Psoas muscle (tissue), 8 donors: ENCODE results near the gene MEF2A. TPM values are rescaled to one million over a fixed set of nuclear protein-coding genes. Genes with fewer than 3 reads are reported as not detected.

ENCODE experiments used
- ATAC-seq, 4 donors: fragments of 200-7000 bp; cut with Tn5 transposase; one replicate each; pipeline ENCODE4 v1.9.1; 2020; ENCODE audit warnings: moderate library complexity in 3 of 4, mild to moderate bottlenecking in 2 of 4
- DNase-seq, 2 donors: peaks; one replicate each; pipeline ENCODE4 v3.0.0-alpha.2; 2020
- H3K27ac ChIP-seq: fragments of 200-600 bp; one replicate; pipeline ENCODE4 v1.8.0; 2022
- H3K27me3 ChIP-seq, 3 donors: fragments of 200-600 bp in 1 of 3; one replicate each; pipeline versions ENCODE4 v1.6.1 to v1.8.0; 2013 to 2022; ENCODE audit warnings: low read length in 2 of 3, mild to moderate bottlenecking in 2 of 3, moderate library complexity in 1 of 3; ENCODE audit not compliant: insufficient read depth in 3 of 3
- H3K36me3 ChIP-seq, 2 donors: fragments of 200-600 bp in 1 of 2; one replicate each; pipeline versions ENCODE4 v1.6.1 to v1.8.0; 2013 to 2022; ENCODE audit warnings: low read depth in 1 of 2, mild to moderate bottlenecking in 1 of 2, moderate library complexity in 1 of 2; ENCODE audit not compliant: insufficient read depth in 1 of 2
- H3K4me1 ChIP-seq: fragments of 200-600 bp; one replicate; pipeline ENCODE4 v1.8.0; 2022
- H3K4me3 ChIP-seq: fragments of 200-600 bp; one replicate; pipeline ENCODE4 v1.8.0; 2022; ENCODE audit warnings: mild to moderate bottlenecking
- H3K9me3 ChIP-seq: fragments of 200-600 bp; one replicate; pipeline ENCODE4 v1.8.0; 2022
- WGBS, 3 donors: extraction: QIAGEN DNeasy Blood & Tissue Kit; methylation state at CpG; one replicate each; pipeline versions ENCODE4 v1.1.6 to v1.1.7; 2013; 5-methylcytosine and 5-hydroxymethylcytosine counted together
- intact Hi-C, 2 donors: fragments of 100-400 bp; cut with DNase I; formaldehyde crosslinking; loops; one replicate each; pipeline versions ENCODE4 v1.11.0 to v1.14.2; 2022
- polyA plus RNA-seq, 3 donors: library from polyadenylated mRNA; stranded (reverse); fragments of 200-250 nt; gene quantifications; one replicate each; pipeline ENCODE4 v1.2.3, GENCODE V29; 2013
- total RNA-seq, 4 donors: library from RNA; stranded (reverse); fragmentation: NEBNext Ultra II Directional in 2 of 4; extraction: Animal tissue kit (Norgen Biotek cat#: 25700) in 2 of 4; gene quantifications; one replicate each; pipeline versions ENCODE4 v1.2.1 to v1.2.4, GENCODE V29; 2021 to 2023
- TF ChIP-seq, protein P1 (sequence below): fragments of 200-600 bp; IDR thresholded peaks from one replicate; pipeline ENCODE4 v1.8.0; 2022; ENCODE audit warnings: antibody characterized with exemption
- donor health status: healthy with polysubstance abuse.
- donor health status: DM: no; HTN: no; CAD: no; lungs with moderate emphysema.
- donor health status: Bipolar disorder and iron deficiency.
- donor health status: healthy.
- donor health status: DM: yes; HTN: yes; CAD: no.
- donor health status: DM: no; HTN: no; CAD: no.
- donor health status: DM: no; HTN: no; CAD: no.
- donor health status: DM: yes; HTN: yes; CAD: no.

MEF2A gene
- total and polyA plus RNA-seq, 7 donors = 17.1 to 92.6 (median 63.9) TPM

DNA sequence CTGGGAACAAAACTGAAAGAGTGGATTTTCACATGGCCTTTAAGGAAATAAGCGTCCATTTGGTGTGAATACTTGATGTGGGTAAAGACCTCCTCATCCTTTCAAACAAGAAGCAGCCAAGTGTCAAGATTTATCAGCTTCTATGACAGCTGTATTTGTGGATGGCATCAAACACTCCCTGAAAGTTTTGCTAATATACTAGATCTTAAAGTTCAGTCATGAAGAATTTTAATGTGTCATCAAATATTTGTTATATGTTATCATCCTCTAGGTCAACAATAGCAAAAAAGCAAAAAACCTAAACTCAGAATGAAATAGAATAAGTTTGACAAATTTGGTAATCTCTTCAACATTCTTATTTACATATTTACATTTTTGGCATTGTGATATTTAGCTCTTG lies 196.5 kb downstream of the MEF2A start:
- Histone ChIP-seq H3K4me3 (no peak overlapping the region), H3K27me3 (no peaks in the 10 kb centered on the region), H3K4me1 (no peaks in the 10 kb centered on the region), H3K9me3 (no peaks in the 10 kb centered on the region), H3K36me3 (no peaks in the 10 kb centered on the region), H3K27ac (no peak overlapping the region)
- intact Hi-C loops = no loop called here
- 89 to 100% (median 96%) methylated on average over 1 of the region's 1 CpG for WGBS, 3 donors
- no peak for DNase-seq
- ATAC-seq = no peak
- TF ChIP-seq, protein P1, sequence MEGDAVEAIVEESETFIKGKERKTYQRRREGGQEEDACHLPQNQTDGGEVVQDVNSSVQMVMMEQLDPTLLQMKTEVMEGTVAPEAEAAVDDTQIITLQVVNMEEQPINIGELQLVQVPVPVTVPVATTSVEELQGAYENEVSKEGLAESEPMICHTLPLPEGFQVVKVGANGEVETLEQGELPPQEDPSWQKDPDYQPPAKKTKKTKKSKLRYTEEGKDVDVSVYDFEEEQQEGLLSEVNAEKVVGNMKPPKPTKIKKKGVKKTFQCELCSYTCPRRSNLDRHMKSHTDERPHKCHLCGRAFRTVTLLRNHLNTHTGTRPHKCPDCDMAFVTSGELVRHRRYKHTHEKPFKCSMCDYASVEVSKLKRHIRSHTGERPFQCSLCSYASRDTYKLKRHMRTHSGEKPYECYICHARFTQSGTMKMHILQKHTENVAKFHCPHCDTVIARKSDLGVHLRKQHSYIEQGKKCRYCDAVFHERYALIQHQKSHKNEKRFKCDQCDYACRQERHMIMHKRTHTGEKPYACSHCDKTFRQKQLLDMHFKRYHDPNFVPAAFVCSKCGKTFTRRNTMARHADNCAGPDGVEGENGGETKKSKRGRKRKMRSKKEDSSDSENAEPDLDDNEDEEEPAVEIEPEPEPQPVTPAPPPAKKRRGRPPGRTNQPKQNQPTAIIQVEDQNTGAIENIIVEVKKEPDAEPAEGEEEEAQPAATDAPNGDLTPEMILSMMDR = no peak

DNA sequence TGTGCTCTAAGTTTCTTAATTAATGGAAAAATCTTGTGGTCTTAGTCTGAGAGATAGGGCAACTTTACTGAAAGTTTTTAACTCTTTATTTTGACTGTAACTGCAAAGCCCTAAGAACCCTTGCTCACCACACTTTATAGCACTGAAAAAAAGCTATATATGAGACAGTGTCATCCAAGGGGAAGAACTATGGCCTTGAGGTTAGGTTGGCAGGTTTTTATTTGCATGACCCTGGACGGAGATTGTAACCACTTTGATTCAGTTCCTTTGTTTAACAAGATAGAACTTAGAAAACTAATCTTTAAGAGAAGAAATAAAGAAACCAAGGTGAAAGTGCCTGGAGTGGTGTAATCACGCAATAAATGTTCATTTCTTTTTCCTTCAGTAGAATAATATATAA lies 198.0 kb downstream of the MEF2A start:
- TF ChIP-seq, protein P1 = no peak
- intact Hi-C loops = no loop called here
- DNase-seq = no peak
- H3K4me3 ChIP-seq = no peak overlapping the region
- no peaks in the 10 kb centered on the region for H3K36me3 ChIP-seq
- no peaks in the 10 kb centered on the region for H3K4me1 ChIP-seq
- no peak overlapping the region for H3K27ac ChIP-seq
- no peak for ATAC-seq
- no peaks in the 10 kb centered on the region for H3K9me3 ChIP-seq
- H3K27me3 ChIP-seq = no peaks in the 10 kb centered on the region
- 94 to 98% (median 95%) methylated on average over 2 of the region's 2 CpGs for WGBS, 3 donors

DNA sequence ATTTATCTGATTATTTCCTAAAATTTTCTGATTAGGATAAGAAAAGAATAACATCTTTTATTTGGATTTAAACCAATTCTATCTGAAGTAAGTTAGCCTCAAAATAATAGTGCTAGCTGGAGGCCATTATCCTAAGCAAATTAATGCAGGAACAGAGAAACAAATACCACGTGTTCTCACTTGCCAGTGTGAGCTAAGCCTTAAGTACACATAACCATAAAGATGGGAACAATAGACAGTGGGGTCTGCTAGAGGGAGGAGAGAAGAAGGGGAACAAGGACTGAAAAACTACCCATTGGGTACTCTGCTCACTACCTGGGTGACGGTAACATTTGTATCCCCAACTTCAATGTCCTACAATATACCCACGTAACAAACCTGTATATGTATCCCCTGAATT lies 198.7 kb downstream of the MEF2A start:
- ATAC-seq = no peak
- TF ChIP-seq, protein P1 = no peak

More for the DNA sequence above, 198.7 kb downstream of the MEF2A start:
- Histone ChIP-seq H3K27ac (no peak overlapping the region), H3K4me3 (no peak overlapping the region), H3K9me3 (no peaks in the 10 kb centered on the region), H3K27me3 (no peaks in the 10 kb centered on the region), H3K4me1 (no peaks in the 10 kb centered on the region), H3K36me3 (no peaks in the 10 kb centered on the region)
- no peak for DNase-seq
- 87 to 92% (median 87%) methylated on average over 3 of the region's 3 CpGs for WGBS, 3 donors
- intact Hi-C loops = no loop called here

Other genes with a start within 250 kb of the MEF2A start
- gene LYSMD4, start 167.5 kb downstream of the MEF2A start, total RNA-seq = 1 to 10 TPM; 3.6 to 9.5 (median 7.4) TPM
- gene LYSMD4, start 167.5 kb downstream of the MEF2A start, polyA plus RNA-seq = 10 to 100 TPM in 1 of 3 donors, 1 to 10 TPM in 2; 5.6 to 13.5 (median 5.8) TPM